HepG2 (cell line): ENCODE data around the gene C20orf204. TPM values are rescaled to one million over a fixed set of nuclear protein-coding genes. Genes with fewer than 3 reads are reported as not detected.
A peak's percentile ranks its signal among the peaks of the same experiment; 100 is the strongest.

Experiments used
- CHD4 ChIP-seq: fragments of 200-600 bp; sonication (generic); IDR thresholded peaks from 2 replicates; pipeline ENCODE4 v1.7.0; 2017; ENCODE audit warnings: mild to moderate bottlenecking, low read length, borderline replicate concordance
- ELF1 ChIP-seq: sonication (generic); formaldehyde crosslinking; IDR thresholded peaks from 2 replicates; pipeline ENCODE4 v1.4.0; 2020; ENCODE audit warnings: missing genetic modification reagents
- FIP1L1 ChIP-seq: fragments of 200-400 bp; formaldehyde crosslinking; IDR thresholded peaks from 2 replicates; pipeline ENCODE4 v1.6.1; 2018; ENCODE audit warnings: low read depth, mild to moderate bottlenecking, low read length, moderate library complexity, borderline replicate concordance; ENCODE audit not compliant: insufficient read depth
- FOXM1 ChIP-seq: sonication (generic); formaldehyde crosslinking; IDR thresholded peaks from 2 replicates; pipeline ENCODE4 v1.5.0; 2020; ENCODE audit warnings: missing genetic modification reagents
- HMGA1 ChIP-seq: sonication (generic); formaldehyde crosslinking; conservative IDR thresholded peaks from 2 replicates; pipeline ENCODE4 v1.4.0; 2020; ENCODE audit warnings: missing genetic modification reagents
- ISX ChIP-seq: sonication (generic); formaldehyde crosslinking; conservative IDR thresholded peaks from 2 replicates; pipeline ENCODE4 v1.5.0; 2020; ENCODE audit warnings: missing genetic modification reagents
- JUN ChIP-seq: sonication (generic); formaldehyde crosslinking; IDR thresholded peaks from 2 replicates; pipeline ENCODE4 v1.4.0; 2020; ENCODE audit warnings: mild to moderate bottlenecking, missing genetic modification reagents
- MAF1 ChIP-seq: sonication (generic); formaldehyde crosslinking; IDR thresholded peaks from 2 replicates; pipeline ENCODE4 v1.5.0; 2020; ENCODE audit warnings: missing genetic modification reagents, borderline replicate concordance
- MIER3 ChIP-seq: IDR thresholded peaks from 2 replicates; pipeline ENCODE4 v1.6.1; 2016; ENCODE audit warnings: missing compliant biosample characterization, borderline replicate concordance
- PRMT3 ChIP-seq: sonication (generic); formaldehyde crosslinking; IDR thresholded peaks from 2 replicates; pipeline ENCODE4 v1.8.1; 2022; ENCODE audit warnings: low read depth, mild to moderate bottlenecking, moderate library complexity, missing genetic modification reagents, borderline replicate concordance
- RBM22 ChIP-seq: fragments of 200-400 bp; formaldehyde crosslinking; optimal IDR thresholded peaks from 2 replicates; pipeline ENCODE3; 2017; ENCODE audit warnings: mild to moderate bottlenecking, low read length, moderate library complexity
- ZNF3 ChIP-seq: IDR thresholded peaks from 2 replicates; pipeline ENCODE4 v1.7.0; 2017; ENCODE audit warnings: inconsistent platforms
- ZNF615 ChIP-seq: sonication (generic); formaldehyde crosslinking; IDR thresholded peaks from 2 replicates; pipeline ENCODE4 v1.5.0; 2020; ENCODE audit warnings: mild to moderate bottlenecking, missing genetic modification reagents, borderline replicate concordance
- polyA plus RNA-seq, 8 experiments: library from polyadenylated mRNA; depleted of rRNA in 3 of 8; stranded (reverse) in 7 of 8; unstranded in 1 of 8; fragments of >200 nt; fragmentation: Illumina TruSeq in 4 of 8; extraction: Trizol in 4 of 8; gene quantifications; 2 replicates each; pipeline versions ENCODE4 v1.2.1 to v1.2.3, GENCODE V29; 2011 to 2016; ENCODE audit warnings: low read depth in 4 of 8, missing spikeins in 1 of 8, mixed read lengths in 1 of 8; ENCODE audit not compliant: insufficient read depth in 1 of 8
- total RNA-seq, 5 experiments: library from RNA; depleted of rRNA; stranded (reverse); fragments of >200 nt; fragmentation: Illumina TruSeq; extraction: Trizol; gene quantifications; 2 replicates each; pipeline ENCODE4 v1.2.3, GENCODE V29; 2016; ENCODE audit warnings: low read depth in 1 of 5
- TF ChIP-seq, protein P1 (sequence below): sonication (generic); formaldehyde crosslinking; IDR thresholded peaks from 2 replicates; pipeline ENCODE4 v1.5.1; 2020; ENCODE audit warnings: mild to moderate bottlenecking, missing genetic modification reagents, borderline replicate concordance
- TF ChIP-seq, protein P2 (sequence below): sonication (generic); formaldehyde crosslinking; IDR thresholded peaks from 2 replicates; pipeline ENCODE4 v1.5.1; 2020; ENCODE audit warnings: missing genetic modification reagents, mild to moderate bottlenecking, borderline replicate concordance
- TF ChIP-seq, protein P3 (sequence below): sonication (generic); formaldehyde crosslinking; IDR thresholded peaks from 2 replicates; pipeline ENCODE4 v1.5.0; 2020; ENCODE audit warnings: missing genetic modification reagents, mild to moderate bottlenecking, borderline replicate concordance
- TF ChIP-seq, protein P4 (sequence below), 2 experiments: sonication (generic) in 1 of 2; formaldehyde crosslinking in 1 of 2; IDR thresholded peaks; 2 replicates each; pipeline versions ENCODE4 v1.4.0 to v1.6.1; 2016 to 2020; ENCODE audit warnings: borderline replicate concordance in 1 of 2, low read depth in 1 of 2, mild to moderate bottlenecking in 1 of 2, missing genetic modification reagents in 1 of 2

The C20orf204 gene
- total and polyA plus RNA-seq, 2 of the 13 experiments (the other 11 are each of a cell fraction or from before 2014, with no cell fraction given), result 22.1 to 80.0 TPM

DNA sequence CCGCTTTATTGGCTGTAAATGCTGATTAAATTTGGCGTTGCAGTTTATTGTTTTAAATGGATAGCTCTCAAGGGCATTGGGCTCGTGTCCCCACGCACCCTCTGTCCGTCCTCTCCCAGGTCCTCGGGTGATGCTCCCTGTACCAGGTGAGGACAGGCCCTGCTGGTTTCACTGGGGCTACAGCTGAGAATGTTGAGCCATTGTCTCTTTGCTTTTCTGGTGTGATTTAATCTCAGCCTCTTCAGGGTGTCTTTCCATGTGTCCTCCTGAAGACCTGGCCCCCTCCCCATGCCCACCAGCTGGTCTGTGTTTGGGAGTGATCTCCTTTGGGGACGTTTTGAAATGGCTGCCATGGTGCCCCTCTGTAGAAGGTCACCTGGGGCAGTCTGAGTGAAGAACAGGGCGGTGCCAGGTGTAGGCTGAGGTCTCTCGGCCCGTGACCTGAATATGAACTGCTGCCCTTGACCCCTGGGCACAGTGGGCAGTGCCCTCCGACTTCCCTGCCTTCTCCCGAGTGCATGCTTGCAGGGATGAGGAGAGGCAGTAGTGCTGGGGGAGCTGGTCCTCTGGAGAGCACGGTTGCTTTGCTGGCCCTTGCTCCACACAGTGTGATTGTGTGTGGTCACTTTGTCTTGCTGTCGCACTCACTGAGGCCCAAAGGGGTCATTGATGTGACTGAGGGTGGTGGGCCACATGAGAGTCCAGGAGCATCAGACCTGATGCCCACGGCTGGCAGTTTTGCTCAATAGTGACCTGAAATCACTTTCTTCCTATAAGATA is 12.4 kb upstream of the C20orf204 start (continued):
- TF ChIP-seq PRMT3 (CRISPR knock-in tag), result no peak
- TF ChIP-seq, protein P1, sequence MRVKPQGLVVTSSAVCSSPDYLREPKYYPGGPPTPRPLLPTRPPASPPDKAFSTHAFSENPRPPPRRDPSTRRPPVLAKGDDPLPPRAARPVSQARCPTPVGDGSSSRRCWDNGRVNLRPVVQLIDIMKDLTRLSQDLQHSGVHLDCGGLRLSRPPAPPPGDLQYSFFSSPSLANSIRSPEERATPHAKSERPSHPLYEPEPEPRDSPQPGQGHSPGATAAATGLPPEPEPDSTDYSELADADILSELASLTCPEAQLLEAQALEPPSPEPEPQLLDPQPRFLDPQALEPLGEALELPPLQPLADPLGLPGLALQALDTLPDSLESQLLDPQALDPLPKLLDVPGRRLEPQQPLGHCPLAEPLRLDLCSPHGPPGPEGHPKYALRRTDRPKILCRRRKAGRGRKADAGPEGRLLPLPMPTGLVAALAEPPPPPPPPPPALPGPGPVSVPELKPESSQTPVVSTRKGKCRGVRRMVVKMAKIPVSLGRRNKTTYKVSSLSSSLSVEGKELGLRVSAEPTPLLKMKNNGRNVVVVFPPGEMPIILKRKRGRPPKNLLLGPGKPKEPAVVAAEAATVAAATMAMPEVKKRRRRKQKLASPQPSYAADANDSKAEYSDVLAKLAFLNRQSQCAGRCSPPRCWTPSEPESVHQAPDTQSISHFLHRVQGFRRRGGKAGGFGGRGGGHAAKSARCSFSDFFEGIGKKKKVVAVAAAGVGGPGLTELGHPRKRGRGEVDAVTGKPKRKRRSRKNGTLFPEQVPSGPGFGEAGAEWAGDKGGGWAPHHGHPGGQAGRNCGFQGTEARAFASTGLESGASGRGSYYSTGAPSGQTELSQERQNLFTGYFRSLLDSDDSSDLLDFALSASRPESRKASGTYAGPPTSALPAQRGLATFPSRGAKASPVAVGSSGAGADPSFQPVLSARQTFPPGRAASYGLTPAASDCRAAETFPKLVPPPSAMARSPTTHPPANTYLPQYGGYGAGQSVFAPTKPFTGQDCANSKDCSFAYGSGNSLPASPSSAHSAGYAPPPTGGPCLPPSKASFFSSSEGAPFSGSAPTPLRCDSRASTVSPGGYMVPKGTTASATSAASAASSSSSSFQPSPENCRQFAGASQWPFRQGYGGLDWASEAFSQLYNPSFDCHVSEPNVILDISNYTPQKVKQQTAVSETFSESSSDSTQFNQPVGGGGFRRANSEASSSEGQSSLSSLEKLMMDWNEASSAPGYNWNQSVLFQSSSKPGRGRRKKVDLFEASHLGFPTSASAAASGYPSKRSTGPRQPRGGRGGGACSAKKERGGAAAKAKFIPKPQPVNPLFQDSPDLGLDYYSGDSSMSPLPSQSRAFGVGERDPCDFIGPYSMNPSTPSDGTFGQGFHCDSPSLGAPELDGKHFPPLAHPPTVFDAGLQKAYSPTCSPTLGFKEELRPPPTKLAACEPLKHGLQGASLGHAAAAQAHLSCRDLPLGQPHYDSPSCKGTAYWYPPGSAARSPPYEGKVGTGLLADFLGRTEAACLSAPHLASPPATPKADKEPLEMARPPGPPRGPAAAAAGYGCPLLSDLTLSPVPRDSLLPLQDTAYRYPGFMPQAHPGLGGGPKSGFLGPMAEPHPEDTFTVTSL (CRISPR knock-in tag), result no peak
- TF ChIP-seq FOXM1 (CRISPR knock-in tag), result no peak
- TF ChIP-seq RBM22, result peak; percentile 76
- no peak for TF ChIP-seq JUN (CRISPR knock-in tag)
- TF ChIP-seq MIER3 (CRISPR knock-in tag), result no peak
- no peak; the same call in 1 of the 2 replicates for TF ChIP-seq ELF1 (CRISPR knock-in tag)
- TF ChIP-seq MAF1 (CRISPR knock-in tag), result no peak; the same call in 1 of the 2 replicates
- peak; percentile 74; the same call in 1 of the 2 replicates for TF ChIP-seq ZNF615 (CRISPR knock-in tag)
- TF ChIP-seq CHD4, result peak; percentile 28; the same call in 1 of the 2 replicates
- no peak for TF ChIP-seq HMGA1 (CRISPR knock-in tag)
- TF ChIP-seq, protein P2, sequence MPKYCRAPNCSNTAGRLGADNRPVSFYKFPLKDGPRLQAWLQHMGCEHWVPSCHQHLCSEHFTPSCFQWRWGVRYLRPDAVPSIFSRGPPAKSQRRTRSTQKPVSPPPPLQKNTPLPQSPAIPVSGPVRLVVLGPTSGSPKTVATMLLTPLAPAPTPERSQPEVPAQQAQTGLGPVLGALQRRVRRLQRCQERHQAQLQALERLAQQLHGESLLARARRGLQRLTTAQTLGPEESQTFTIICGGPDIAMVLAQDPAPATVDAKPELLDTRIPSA (CRISPR knock-in tag), result no peak
- TF ChIP-seq FIP1L1, result 0 out of 2 replicates have a peak, but pooled peaks have one; percentile 57
- TF ChIP-seq ZNF3 (CRISPR knock-in tag), result no peak
- no peak for TF ChIP-seq ISX (CRISPR knock-in tag)
- TF ChIP-seq, protein P3, sequence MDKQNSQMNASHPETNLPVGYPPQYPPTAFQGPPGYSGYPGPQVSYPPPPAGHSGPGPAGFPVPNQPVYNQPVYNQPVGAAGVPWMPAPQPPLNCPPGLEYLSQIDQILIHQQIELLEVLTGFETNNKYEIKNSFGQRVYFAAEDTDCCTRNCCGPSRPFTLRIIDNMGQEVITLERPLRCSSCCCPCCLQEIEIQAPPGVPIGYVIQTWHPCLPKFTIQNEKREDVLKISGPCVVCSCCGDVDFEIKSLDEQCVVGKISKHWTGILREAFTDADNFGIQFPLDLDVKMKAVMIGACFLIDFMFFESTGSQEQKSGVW (CRISPR knock-in tag), result no peak
- TF ChIP-seq, protein P4, sequence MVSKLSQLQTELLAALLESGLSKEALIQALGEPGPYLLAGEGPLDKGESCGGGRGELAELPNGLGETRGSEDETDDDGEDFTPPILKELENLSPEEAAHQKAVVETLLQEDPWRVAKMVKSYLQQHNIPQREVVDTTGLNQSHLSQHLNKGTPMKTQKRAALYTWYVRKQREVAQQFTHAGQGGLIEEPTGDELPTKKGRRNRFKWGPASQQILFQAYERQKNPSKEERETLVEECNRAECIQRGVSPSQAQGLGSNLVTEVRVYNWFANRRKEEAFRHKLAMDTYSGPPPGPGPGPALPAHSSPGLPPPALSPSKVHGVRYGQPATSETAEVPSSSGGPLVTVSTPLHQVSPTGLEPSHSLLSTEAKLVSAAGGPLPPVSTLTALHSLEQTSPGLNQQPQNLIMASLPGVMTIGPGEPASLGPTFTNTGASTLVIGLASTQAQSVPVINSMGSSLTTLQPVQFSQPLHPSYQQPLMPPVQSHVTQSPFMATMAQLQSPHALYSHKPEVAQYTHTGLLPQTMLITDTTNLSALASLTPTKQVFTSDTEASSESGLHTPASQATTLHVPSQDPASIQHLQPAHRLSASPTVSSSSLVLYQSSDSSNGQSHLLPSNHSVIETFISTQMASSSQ (IDR thresholded peaks at IDR 0.05; ENCODE audit: low read depth), result no peak
- TF ChIP-seq, protein P4 (CRISPR knock-in tag; IDR thresholded peaks at IDR 0.05; ENCODE audit: borderline replicate concordance), result no peak
